GM21723 (cell line): Measurements from ENCODE around the gene FGF19.

ENCODE experiments used
- ATAC-seq: cut with Tn5 transposase; IDR thresholded peaks from one replicate; pipeline ENCODE4 v1.9.1; 2021; ENCODE audit warnings: mild to moderate bottlenecking, moderate library complexity; ENCODE audit not compliant: unreplicated experiment

The FGF19 gene, protein sequence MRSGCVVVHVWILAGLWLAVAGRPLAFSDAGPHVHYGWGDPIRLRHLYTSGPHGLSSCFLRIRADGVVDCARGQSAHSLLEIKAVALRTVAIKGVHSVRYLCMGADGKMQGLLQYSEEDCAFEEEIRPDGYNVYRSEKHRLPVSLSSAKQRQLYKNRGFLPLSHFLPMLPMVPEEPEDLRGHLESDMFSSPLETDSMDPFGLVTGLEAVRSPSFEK

DNA sequence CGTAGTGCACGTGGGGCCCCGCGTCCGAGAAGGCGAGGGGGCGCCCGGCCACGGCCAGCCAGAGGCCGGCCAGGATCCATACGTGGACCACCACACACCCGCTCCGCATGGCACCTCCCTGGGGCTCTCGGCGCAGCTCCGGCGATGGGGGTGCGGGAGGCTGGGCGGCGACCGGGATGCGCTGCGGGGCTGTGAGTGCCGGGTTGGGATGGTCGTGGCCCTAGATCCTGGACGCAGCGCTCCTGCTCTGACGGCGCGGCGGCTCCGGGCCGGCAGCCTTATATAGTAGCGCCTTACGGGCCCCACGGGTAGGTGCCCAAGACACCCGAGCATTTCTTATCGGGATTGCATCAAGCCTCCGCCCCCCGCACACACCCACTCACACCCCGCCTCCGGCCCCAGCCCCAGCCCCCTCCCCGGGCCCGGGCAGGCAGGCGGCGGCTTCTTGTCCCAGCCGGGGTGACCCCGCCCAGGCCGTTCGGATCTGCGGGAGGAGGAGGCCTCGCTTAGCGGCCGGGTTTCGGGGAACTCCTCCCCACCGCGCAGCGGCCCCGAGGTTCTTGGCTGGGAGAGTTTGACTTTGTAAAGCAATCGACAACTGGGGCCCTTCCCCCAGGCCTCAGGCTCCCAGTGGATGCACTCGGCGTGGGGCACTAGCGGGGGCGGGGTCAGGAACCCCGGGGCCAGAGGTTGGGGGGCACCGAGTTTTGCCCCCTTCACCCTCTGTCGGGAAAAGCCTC lies at the start of gene FGF19:
FGF19 (minus strand) TSS at position 255 of the 740 bp plus-strand sequence; CDS start at position 109, 146 bp downstream.
- no peak for ATAC-seq

DNA sequence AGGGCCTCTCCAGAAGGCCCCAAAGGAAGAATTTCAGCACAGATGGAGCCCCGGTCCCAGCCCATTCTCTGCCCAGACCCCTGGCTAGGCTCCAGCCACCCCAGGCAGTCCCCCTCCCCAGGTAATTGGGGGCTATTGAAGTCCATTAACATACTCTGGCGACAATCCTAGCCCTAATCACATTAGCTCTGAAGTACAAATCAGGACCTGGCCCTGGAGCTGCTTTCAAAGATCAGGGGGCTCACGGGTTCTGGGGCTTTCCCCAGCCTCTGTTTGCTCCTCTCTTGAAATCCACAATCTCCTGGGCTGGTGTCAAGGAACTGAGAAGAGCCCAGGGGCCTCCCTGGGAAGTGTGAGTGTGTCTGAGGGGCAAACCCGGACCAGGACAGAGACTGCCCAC lies 49.1 kb upstream of the FGF19 start:
- ATAC-seq, result no peak

- no peak for ATAC-seq
These were observed 47.2 kb upstream of the FGF19 start for GRCh38 chr11:69750875-69751597.

DNA sequence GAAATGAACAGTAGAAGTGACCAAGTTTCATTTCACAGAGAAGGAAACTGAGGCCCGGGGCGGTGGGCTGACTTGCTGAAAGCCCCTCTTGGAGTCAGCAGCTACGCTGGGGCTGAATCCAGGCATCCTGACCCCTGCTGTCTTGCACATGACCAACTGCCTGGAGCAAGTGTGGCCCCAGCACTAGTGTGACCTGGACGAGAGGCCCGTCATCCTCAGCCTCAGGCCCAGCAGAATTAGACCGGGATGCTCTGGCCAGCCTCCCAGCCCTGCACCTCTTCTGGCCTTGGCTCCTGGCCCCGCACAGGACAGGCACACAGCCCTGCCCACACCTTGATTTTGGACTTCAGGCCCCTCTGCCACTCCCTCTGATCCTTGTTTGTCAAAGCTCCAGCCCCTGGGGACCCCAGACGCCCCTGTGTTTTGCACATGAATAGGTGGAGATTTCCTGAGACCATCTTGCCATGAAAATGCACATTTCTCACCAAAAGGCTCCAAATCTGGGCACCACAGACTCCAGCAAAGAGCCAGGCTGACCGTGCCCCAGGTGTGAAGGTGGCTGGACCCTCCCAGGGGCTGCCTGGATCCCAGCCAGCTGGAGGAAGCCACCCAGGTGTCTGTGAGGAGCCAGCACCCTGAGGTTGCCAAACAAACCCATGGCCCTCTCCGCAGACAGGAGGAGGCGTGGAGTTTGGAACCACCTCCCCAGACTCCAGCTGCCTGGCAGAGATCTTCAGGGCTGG lies 46.5 kb upstream of the FGF19 start:
- ATAC-seq, result no peak

DNA sequence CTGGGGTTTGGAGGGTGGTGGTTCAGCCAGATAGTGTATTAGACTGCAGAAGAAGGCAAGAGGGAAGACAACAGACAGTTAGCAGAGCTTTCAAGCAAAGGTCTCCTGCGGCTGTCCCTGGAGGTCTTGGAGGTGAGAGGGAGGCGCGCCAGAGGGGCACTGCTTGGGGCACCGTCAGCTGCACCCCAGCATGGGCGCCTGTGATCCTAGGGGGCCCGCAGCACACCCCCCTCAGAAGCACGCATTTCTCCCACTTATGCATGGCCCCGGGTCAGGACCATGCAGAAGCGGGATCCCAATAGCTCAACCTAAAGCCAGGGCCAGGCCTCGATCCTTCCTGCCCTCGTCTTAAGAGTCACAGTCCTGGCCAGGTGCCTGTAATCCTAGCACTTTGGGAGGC lies 44.8 kb upstream of the FGF19 start:
- ATAC-seq, result no peak

GRCh38 chr11:69746752-69747742 lies 43.2 kb upstream of the FGF19 start:
- no peak for ATAC-seq

DNA sequence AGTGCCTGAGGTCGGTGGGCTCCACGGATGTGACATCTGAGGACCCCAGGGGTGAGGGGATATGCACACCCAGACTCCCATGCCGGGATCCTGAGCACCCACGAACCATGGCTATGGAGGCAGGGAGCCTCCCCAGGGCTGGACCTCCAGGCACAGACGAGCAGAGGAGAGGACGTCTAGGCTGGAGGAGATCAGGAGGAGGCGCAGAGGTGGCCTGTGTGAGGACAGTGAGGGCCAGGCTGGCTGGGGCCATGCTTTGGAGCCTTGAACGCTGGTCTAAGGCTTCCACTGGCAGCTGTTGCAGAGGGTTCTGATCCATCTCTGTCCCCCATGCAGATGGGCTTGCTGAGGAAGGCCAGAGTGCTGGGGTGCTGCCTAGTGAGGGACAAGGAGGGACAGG lies 42.3 kb upstream of the FGF19 start:
- ATAC-seq, result no peak

GRCh38 chr11:69745201-69745600 lies 41.4 kb upstream of the FGF19 start:
- ATAC-seq, result no peak

GRCh38 chr11:69744435-69744834 lies 40.6 kb upstream of the FGF19 start:
- no peak for ATAC-seq

- no peak for ATAC-seq
These were observed 31.0 kb upstream of the FGF19 start for GRCh38 chr11:69734841-69735240.

GRCh38 chr11:69734367-69734766 lies 30.5 kb upstream of the FGF19 start:
- no peak for ATAC-seq

DNA sequence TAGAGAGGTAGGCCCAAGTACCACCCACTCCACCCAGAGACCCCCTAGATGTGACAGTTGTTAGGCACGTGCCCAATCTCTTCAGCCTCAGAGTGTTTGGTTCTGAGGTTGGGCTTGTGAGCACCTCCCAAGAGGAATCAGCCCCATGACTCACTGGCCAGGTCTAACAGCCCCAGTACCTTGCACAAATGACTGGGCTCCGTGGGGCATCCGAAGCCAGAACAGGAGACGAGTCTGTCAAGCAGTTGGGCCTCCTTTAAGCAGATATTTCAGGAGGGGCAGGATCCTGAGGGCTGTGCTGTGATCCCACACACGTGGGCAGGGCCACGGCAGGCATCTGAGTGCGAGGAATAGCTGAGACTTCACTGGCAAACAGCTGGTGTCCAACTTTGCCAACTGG lies 29.1 kb upstream of the FGF19 start:
- ATAC-seq, result no peak

- ATAC-seq, result no peak
These were observed 27.3 kb upstream of the FGF19 start for GRCh38 chr11:69731110-69731509.

GRCh38 chr11:69730500-69730899 lies 26.7 kb upstream of the FGF19 start:
- no peak for ATAC-seq

- no peak for ATAC-seq
These were observed 25.4 kb upstream of the FGF19 start for GRCh38 chr11:69729252-69729651.

- no peak for ATAC-seq
These were observed 23.4 kb upstream of the FGF19 start for GRCh38 chr11:69727266-69727665.

DNA sequence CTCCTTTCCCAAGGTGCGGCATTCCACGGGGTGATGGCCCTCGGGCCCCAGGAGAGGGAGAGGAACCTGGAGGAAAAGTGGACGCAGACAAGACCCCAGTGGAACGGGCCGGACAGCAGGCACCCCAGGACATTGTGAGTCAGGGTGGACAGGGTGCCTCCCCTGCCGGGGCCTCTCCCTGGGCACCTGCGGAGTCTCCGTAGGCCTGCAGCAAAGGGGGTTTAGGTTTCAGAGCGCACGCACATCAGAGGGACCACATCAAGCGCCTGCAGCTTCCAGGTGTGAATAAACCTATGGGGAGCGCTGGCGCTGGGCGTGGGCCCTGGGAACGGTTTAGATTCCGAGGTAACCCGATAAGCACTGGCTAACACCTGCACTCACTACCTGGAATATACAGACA lies 22.7 kb upstream of the FGF19 start:
- no peak for ATAC-seq

- ATAC-seq, result no peak
These were observed 22.2 kb upstream of the FGF19 start for GRCh38 chr11:69726019-69726418.

- no peak for ATAC-seq
These were observed 17.9 kb upstream of the FGF19 start for GRCh38 chr11:69721745-69722144.

- ATAC-seq, result no peak
These were observed 17.3 kb upstream of the FGF19 start for GRCh38 chr11:69721106-69721505.
